NCI-H1417 treated with DMSO at 0.1 percent for 48 hours (cell line): ENCODE measurements around the gene FAM151B.

ENCODE experiments used
- DNase-seq: peaks from one replicate; lab custom pipeline; 2025; lab: John Stamatoyannopoulos, UW

Gene FAM151B

GRCh38 chr5:80588858-80589540 is 101.1 kb downstream of the FAM151B start:
- no peak for DNase-seq

DNA sequence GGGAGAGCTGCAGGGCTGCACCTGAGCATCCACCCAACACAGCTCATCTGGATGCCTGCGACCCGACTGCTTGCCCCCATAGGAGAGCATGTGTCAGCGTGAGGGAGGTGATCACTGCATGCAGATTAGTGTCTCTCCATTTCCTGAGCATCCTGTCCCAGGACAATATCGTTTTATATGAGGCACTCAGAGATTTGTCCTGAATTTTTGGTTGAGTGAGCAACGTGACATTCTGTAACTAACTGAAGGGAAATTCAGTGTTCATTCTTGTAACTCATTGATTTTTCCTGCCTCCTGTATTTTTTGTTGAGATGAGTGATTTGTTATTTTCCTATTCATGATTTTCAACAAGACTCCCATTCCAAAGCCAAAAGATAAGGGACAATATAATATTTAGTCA is 102.9 kb downstream of the FAM151B start:
- DNase-seq = no peak

GRCh38 chr5:80591352-80591751 is 103.5 kb downstream of the FAM151B start:
- no peak for DNase-seq

DNA sequence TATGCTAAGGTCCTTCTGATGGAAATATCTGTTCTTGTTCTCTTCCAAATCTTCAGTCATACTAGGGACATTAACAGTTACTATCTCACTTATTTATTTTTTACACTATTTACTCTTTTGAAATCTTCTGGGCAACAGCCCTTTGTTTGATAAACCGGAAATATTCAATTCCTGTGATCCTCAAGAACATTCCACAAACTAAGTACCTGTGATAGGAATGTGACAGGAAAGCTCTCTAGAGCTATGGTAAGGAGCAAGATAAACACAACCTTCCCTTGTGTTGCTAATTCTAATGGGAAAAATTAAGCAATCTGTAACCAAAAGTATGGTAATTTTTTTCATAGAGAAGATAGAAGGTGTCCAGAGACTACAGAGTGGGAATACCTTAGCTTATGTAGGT is 104.2 kb downstream of the FAM151B start:
- DNase-seq = no peak
